IMR-90 (cell line): ENCODE results near the gene THAP2. TPM values are rescaled to one million over a fixed set of nuclear protein-coding genes. Genes with fewer than 3 reads are reported as not detected.

Source experiments
- ATAC-seq: fragments of 200-7000 bp; cut with Tn5 transposase; 2 replicates; pipeline ENCODE4 v1.9.1; 2020; ENCODE audit warnings: low read depth, mild to moderate bottlenecking, moderate library complexity
- BruUV-seq: library from RNA; stranded (reverse); fragments of 400-500 nt; replicated peaks from 2 replicates; lab custom pipeline; 2021; lab: Mats Ljungman, UMichigan
- CTCF ChIA-PET: fragments of 300-600 bp; formaldehyde crosslinking; extraction: SDS; loops from one replicate; lab custom pipeline; 2021; ENCODE audit warnings: antibody characterized with exemption; lab: Yijun Ruan, JAX
- POLR2A ChIA-PET: fragments of 300-600 bp; sonication (Branson Sonifier 250); formaldehyde crosslinking; loops from one replicate; lab custom pipeline; 2022; ENCODE audit warnings: antibody characterized with exemption; ENCODE audit not compliant: unreplicated experiment; lab: Charles Lee
- DNase-seq: peaks from one replicate; pipeline ENCODE4 v3.0.0; 2013
- H2AFZ ChIP-seq: replicated peaks from 2 replicates; pipeline ENCODE3; 2013; ENCODE audit warnings: low read length, mild to moderate bottlenecking; ENCODE audit not compliant: poor library complexity
- H2AK5ac ChIP-seq: 2 replicates; pipeline ENCODE4 v1.6.1; 2013; ENCODE audit warnings: low read depth, low read length, inconsistent platforms
- H2AK9ac ChIP-seq: replicated peaks from 2 replicates; pipeline ENCODE3; 2013; ENCODE audit warnings: mild to moderate bottlenecking, low read depth, low read length, moderate library complexity; ENCODE audit not compliant: poor library complexity
- H2BK120ac ChIP-seq: 2 replicates; pipeline ENCODE4 v1.6.1; 2013; ENCODE audit warnings: low read depth, low read length, inconsistent platforms
- H2BK15ac ChIP-seq: 3 replicates; pipeline ENCODE4 v1.6.1; 2013; ENCODE audit warnings: low read depth, low read length, inconsistent platforms
- H2BK20ac ChIP-seq: 2 replicates; pipeline ENCODE4 v1.6.1; 2013; ENCODE audit warnings: low read depth, mild to moderate bottlenecking, inconsistent platforms, low read length, moderate library complexity
- H2BK5ac ChIP-seq: 2 replicates; pipeline ENCODE4 v1.6.1; 2013; ENCODE audit warnings: mild to moderate bottlenecking, low read depth, low read length, inconsistent platforms; ENCODE audit not compliant: poor library complexity, severe bottlenecking
- H3K14ac ChIP-seq: replicated peaks from 2 replicates; pipeline ENCODE4 v1.6.1; 2013; ENCODE audit warnings: low read depth, low read length, inconsistent platforms
- H3K18ac ChIP-seq: 2 replicates; pipeline ENCODE4 v1.6.1; 2013; ENCODE audit warnings: low read depth, low read length, control low read depth
- H3K23ac ChIP-seq: 2 replicates; pipeline ENCODE4 v1.6.1; 2013; ENCODE audit warnings: low read depth, low read length, inconsistent platforms
- H3K27ac ChIP-seq: 2 replicates; pipeline ENCODE4 v1.5.1; 2013; ENCODE audit warnings: mild to moderate bottlenecking, control low read depth, low read length; ENCODE audit not compliant: insufficient read depth
- H3K27me3 ChIP-seq: 2 replicates; pipeline ENCODE4 v1.6.1; 2013; ENCODE audit warnings: low read length; ENCODE audit not compliant: control insufficient read depth, insufficient read depth
- H3K36me3 ChIP-seq: 2 replicates; pipeline ENCODE4 v1.6.1; 2013; ENCODE audit warnings: low read length, mixed read lengths; ENCODE audit not compliant: control insufficient read depth, insufficient read depth
- H3K4ac ChIP-seq: 2 replicates; pipeline ENCODE4 v1.6.1; 2013; ENCODE audit warnings: low read depth, low read length, inconsistent platforms
- H3K4me1 ChIP-seq: 2 replicates; pipeline ENCODE4 v1.6.1; 2013; ENCODE audit warnings: low read length, mixed read lengths; ENCODE audit not compliant: control insufficient read depth, insufficient read depth
- H3K4me2 ChIP-seq: 2 replicates; pipeline ENCODE4 v1.6.1; 2013; ENCODE audit warnings: low read depth, mild to moderate bottlenecking, control low read depth, low read length, moderate library complexity
- H3K4me3 ChIP-seq: 2 replicates; pipeline ENCODE4 v1.5.1; 2013; ENCODE audit warnings: low read depth, mild to moderate bottlenecking, control low read depth, low read length, moderate library complexity; ENCODE audit not compliant: insufficient read depth
- H3K56ac ChIP-seq: 2 replicates; pipeline ENCODE4 v1.6.1; 2013; ENCODE audit warnings: low read length, inconsistent platforms; ENCODE audit not compliant: insufficient read depth; ENCODE audit errors: extremely low read depth
- H3K79me1 ChIP-seq, 2 experiments: 2 replicates each; pipeline ENCODE4 v1.6.1; 2013; ENCODE audit warnings: low read length in 2 of 2, inconsistent platforms in 1 of 2, low read depth in 1 of 2
- H3K9ac ChIP-seq: 2 replicates; pipeline ENCODE4 v1.6.1; 2013; ENCODE audit warnings: low read depth, low read length, control low read depth
- H3K9me1 ChIP-seq: 2 replicates; pipeline ENCODE4 v1.6.1; 2013; ENCODE audit warnings: low read length, inconsistent platforms; ENCODE audit not compliant: insufficient read depth
- H3K9me3 ChIP-seq: 2 replicates; pipeline ENCODE4 v1.6.1; 2013; ENCODE audit warnings: low read length; ENCODE audit not compliant: control insufficient read depth, insufficient read depth
- H4K20me1 ChIP-seq: 2 replicates; pipeline ENCODE4 v1.6.1; 2013; ENCODE audit warnings: low read length, inconsistent platforms; ENCODE audit not compliant: insufficient read depth
- H4K5ac ChIP-seq: 2 replicates; pipeline ENCODE4 v1.6.1; 2013; ENCODE audit warnings: mild to moderate bottlenecking, low read depth, low read length, control low read depth
- H4K8ac ChIP-seq, 2 experiments: 2 replicates each; pipeline ENCODE4 v1.6.1; 2013; ENCODE audit warnings: low read depth in 2 of 2, low read length in 2 of 2, control low read depth in 1 of 2, inconsistent platforms in 1 of 2
- H4K91ac ChIP-seq: 2 replicates; pipeline ENCODE4 v1.6.1; 2013; ENCODE audit warnings: low read depth, low read length, inconsistent platforms; ENCODE audit not compliant: insufficient read depth
- ELK1 ChIP-seq: fragments of 150-350 bp; IDR thresholded peaks from 2 replicates; pipeline ENCODE4 v1.6.1; 2016; ENCODE audit warnings: low read depth, mild to moderate bottlenecking, low read length, moderate library complexity, borderline replicate concordance
- FOS ChIP-seq: fragments of 150-350 bp; IDR thresholded peaks from 2 replicates; pipeline ENCODE4 v1.6.1; 2016; ENCODE audit warnings: low read depth, low read length
- MAZ ChIP-seq: IDR thresholded peaks from 2 replicates; pipeline ENCODE4 v1.6.1; 2012; ENCODE audit warnings: low read depth, mild to moderate bottlenecking, low read length, improper control_type of control experiment, moderate library complexity, borderline replicate concordance
- RAD21 ChIP-seq: IDR thresholded peaks from 2 replicates; pipeline ENCODE4 v1.6.1; 2012; ENCODE audit warnings: low read length, improper control_type of control experiment
- SMC3 ChIP-seq: fragments of 150-350 bp; IDR thresholded peaks from 2 replicates; pipeline ENCODE4 v1.6.1; 2016; ENCODE audit warnings: low read depth, mild to moderate bottlenecking, antibody characterized with exemption, low read length, moderate library complexity
- WGBS, 2 experiments: methylation state at CpG; one replicate each; pipeline versions ENCODE4 v1.1.5 to v1.1.7; 2013; ENCODE audit warnings: missing lambda C conversion rate in 2 of 2; ENCODE audit not compliant: insufficient read length in 1 of 2; ENCODE audit errors: extremely low coverage in 2 of 2; 5-methylcytosine and 5-hydroxymethylcytosine counted together
- dilution Hi-C: fragments of 300-500 bp; cut with HindIII; formaldehyde crosslinking; loops from one replicate; pipeline ENCODE4 v1.14.3; 2018; ENCODE audit warnings: low sequenced_read_pairs; ENCODE audit not compliant: unreplicated experiment
- in situ Hi-C: fragments of 300-500 bp; cut with MboI; formaldehyde crosslinking; loops from 3 replicates; pipeline ENCODE4 v1.14.3; 2019; ENCODE audit warnings: low sequenced_read_pairs, inconsistent platforms, mixed read lengths
- intact Hi-C: fragments of 100-400 bp; cut with micrococcal nuclease; formaldehyde crosslinking; loops from 2 replicates; pipeline ENCODE4 v1.10.0; 2022
- polyA plus RNA-seq, 3 experiments: library from polyadenylated mRNA; depleted of rRNA; stranded (reverse); fragments of >200 nt; gene quantifications; 2 replicates each; pipeline ENCODE4 v1.2.3, GENCODE V29; 2012; ENCODE audit warnings: low replicate concordance in 1 of 3
- total RNA-seq: library from RNA; depleted of rRNA; stranded (reverse); fragments of >200 nt; gene quantifications from 2 replicates; pipeline ENCODE4 v1.2.3, GENCODE V29; 2012

The THAP2 gene
- total and polyA plus RNA-seq, 2 of the 4 experiments (the other 2 are of a cell fraction): 1.4 to 2.5 TPM

- Histone ChIP-seq H4K91ac (no peak overlapping the region), H3K9ac (no peak overlapping the region), H3K4me2 (no peak overlapping the region), H4K20me1 (peaks cover 8% of the 10 kb centered on the region; the same call in 1 of the 2 replicates), H2AK9ac (no peak overlapping the region), H3K79me1 (peaks cover 10 to 18% of the 10 kb centered on the region in 2 experiments), H3K27me3 (no peaks in the 10 kb centered on the region), H3K4me3 (no peak overlapping the region), H3K56ac (no peak overlapping the region), H2BK15ac (no peak overlapping the region), H3K4me1 (peaks cover 2% of the 10 kb centered on the region; the same call in 1 of the 2 replicates), H4K5ac (no peak overlapping the region), H3K14ac (no peak overlapping the region), H3K9me1 (no peaks in the 10 kb centered on the region), H3K27ac (no peak overlapping the region; the same call in 1 of the 2 replicates), H2BK120ac (no peak overlapping the region), H4K8ac (no peak overlapping the region), H2AFZ (no peak overlapping the region), H2AK5ac (no peak overlapping the region), H3K4ac (no peak overlapping the region), H3K18ac (no peak overlapping the region), H3K23ac (no peak overlapping the region), H2BK20ac (no peak overlapping the region), H3K9me3 (no peaks in the 10 kb centered on the region), H3K36me3 (peaks cover 45% of the 10 kb centered on the region), H2BK5ac (no peak overlapping the region)
- no peak for DNase-seq
- no peak for ATAC-seq
- in situ Hi-C loops: no loop called here
- POLR2A ChIA-PET: no interaction called here
- dilution Hi-C loops: no loop called here
- no TSS peak for BruUV-seq
- intact Hi-C loops: no loop called here
- no CpG with 5 or more reads among the region's 2 CpGs for WGBS, 2 experiments
- TF ChIP-seq RAD21 (no peak), MAZ (no peak), FOS (no peak), SMC3 (no peak), ELK1 (no peak)
- CTCF ChIA-PET: no interaction called here
Measured at GRCh38 chr12:71625476-71625875, 38.6 kb upstream of the THAP2 start.
